ENCODE measurements around the gene GLI2.

Gene GLI2

GRCh38 chr2:120737340-120738101, 1.9 kb downstream of the GLI2 start (continued):
- 0 out of 2 replicates have a peak, but pooled peaks have one; percentile 30 for TF ChIP-seq ZNF561 (tag by site-specific recombination; IDR thresholded peaks at IDR 0.05; ENCODE audit: borderline replicate concordance)
- no peak for TF ChIP-seq ZNF747 (tag by site-specific recombination; IDR thresholded peaks at IDR 0.05)
- TF ChIP-seq ZNF391 (tag by site-specific recombination; IDR thresholded peaks at IDR 0.05; ENCODE audit: borderline replicate concordance, low read depth): no peak
- TF ChIP-seq, protein P1, sequence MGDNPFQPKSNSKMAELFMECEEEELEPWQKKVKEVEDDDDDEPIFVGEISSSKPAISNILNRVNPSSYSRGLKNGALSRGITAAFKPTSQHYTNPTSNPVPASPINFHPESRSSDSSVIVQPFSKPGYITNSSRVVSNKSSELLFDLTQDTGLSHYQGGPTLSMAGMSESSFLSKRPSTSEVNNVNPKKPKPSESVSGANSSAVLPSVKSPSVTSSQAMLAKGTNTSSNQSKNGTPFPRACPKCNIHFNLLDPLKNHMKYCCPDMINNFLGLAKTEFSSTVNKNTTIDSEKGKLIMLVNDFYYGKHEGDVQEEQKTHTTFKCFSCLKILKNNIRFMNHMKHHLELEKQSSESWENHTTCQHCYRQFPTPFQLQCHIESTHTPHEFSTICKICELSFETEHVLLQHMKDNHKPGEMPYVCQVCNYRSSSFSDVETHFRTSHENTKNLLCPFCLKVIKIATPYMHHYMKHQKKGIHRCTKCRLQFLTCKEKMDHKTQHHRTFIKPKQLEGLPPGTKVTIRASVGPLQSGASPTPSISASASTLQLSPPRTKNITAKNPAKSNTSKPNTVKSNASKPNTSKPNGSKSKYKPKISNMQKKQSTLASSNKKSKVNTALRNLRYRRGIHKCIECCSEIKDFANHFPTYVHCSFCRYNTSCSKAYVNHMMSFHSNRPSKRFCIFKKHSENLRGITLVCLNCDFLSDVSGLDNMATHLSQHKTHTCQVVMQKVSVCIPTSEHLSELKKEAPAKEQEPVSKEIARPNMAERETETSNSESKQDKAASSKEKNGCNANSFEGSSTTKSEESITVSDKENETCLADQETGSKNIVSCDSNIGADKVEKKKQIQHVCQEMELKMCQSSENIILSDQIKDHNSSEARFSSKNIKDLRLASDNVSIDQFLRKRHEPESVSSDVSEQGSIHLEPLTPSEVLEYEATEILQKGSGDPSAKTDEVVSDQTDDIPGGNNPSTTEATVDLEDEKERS (tag by site-specific recombination; IDR thresholded peaks at IDR 0.05): no peak
- TF ChIP-seq ZIC2 (tag by site-specific recombination; IDR thresholded peaks at IDR 0.05): peak; percentile 60; the same call in 1 of the 2 replicates
- TF ChIP-seq MYNN (tag by site-specific recombination; IDR thresholded peaks at IDR 0.05; ENCODE audit: borderline replicate concordance): peak; percentile 84; the same call in 1 of the 2 replicates
- TF ChIP-seq, protein P2, sequence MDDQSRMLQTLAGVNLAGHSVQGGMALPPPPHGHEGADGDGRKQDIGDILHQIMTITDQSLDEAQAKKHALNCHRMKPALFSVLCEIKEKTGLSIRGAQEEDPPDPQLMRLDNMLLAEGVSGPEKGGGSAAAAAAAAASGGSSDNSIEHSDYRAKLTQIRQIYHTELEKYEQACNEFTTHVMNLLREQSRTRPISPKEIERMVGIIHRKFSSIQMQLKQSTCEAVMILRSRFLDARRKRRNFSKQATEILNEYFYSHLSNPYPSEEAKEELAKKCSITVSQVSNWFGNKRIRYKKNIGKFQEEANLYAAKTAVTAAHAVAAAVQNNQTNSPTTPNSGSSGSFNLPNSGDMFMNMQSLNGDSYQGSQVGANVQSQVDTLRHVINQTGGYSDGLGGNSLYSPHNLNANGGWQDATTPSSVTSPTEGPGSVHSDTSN (CRISPR knock-in tag; IDR thresholded peaks at IDR 0.05): no peak
- no peak for TF ChIP-seq ZNF132 (tag by site-specific recombination; IDR thresholded peaks at IDR 0.05; ENCODE audit: borderline replicate concordance)
- no peak for TF ChIP-seq ZFP41 (tag by site-specific recombination; IDR thresholded peaks at IDR 0.05; ENCODE audit: borderline replicate concordance)

- CTCF ChIA-PET: interaction anchor here (0.8 kb wide), 1 partner anchor 51 kb away, joined by 3 read pairs; no protein-coding TSS in a partner anchor
- H3K27ac ChIP-seq (ENCODE audit: extremely low read depth, low read depth, low read length): peak overlapping the region; percentile 93
These were observed 2.4 kb downstream of the GLI2 start for GRCh38 chr2:120738117-120738516.

GRCh38 chr2:120738786-120739437, 3.2 kb downstream of the GLI2 start:
- H3K4me3 ChIP-seq (ENCODE audit: low read depth, low read length): no peak overlapping the region
- CTCF ChIA-PET: interaction anchor here (0.6 to 0.9 kb wide), 3 partner anchors 289 to 392 kb away, joined by 3 to 4 read pairs (median 3); no protein-coding TSS in a partner anchor
- H3K9me3 ChIP-seq (ENCODE audit: control insufficient read depth, insufficient read depth, low read depth, low read length): no peaks in the 10 kb centered on the region
- peaks cover 31% of the 10 kb centered on the region for H3K4me1 ChIP-seq (ENCODE audit: control insufficient read depth, insufficient read depth, low read length)
- POLR2A ChIA-PET: no interaction called here
- no peak overlapping the region; the same call in 1 of the 2 replicates for H3K27ac ChIP-seq (ENCODE audit: extremely low read depth, low read depth, low read length)
- no peak for TF ChIP-seq ZNF239 (tag by site-specific recombination; IDR thresholded peaks at IDR 0.05)
- no peak for TF ChIP-seq ZNF354C (tag by site-specific recombination; IDR thresholded peaks at IDR 0.05; ENCODE audit: borderline replicate concordance, low read depth)
- TF ChIP-seq ZNF549 (tag by site-specific recombination; IDR thresholded peaks at IDR 0.05): no peak
- TF ChIP-seq ZNF670 (tag by site-specific recombination; IDR thresholded peaks at IDR 0.05; ENCODE audit: low read depth): no peak
- no peak for TF ChIP-seq ZSCAN23 (tag by site-specific recombination; IDR thresholded peaks at IDR 0.05)
- H3K36me3 ChIP-seq (ENCODE audit: control insufficient read depth in 2 of 2, insufficient read depth in 1 of 2, low read length in 2 of 2): no peaks in the 10 kb centered on the region

More at GRCh38 chr2:120738117-120738516, 2.4 kb downstream of the GLI2 start:
- Histone ChIP-seq H3K36me3 (ENCODE audit: control insufficient read depth in 2 of 2, insufficient read depth in 1 of 2, low read length in 2 of 2) (no peaks in the 10 kb centered on the region), H3K4me3 (ENCODE audit: low read depth, low read length) (no peak overlapping the region), H3K9me3 (ENCODE audit: control insufficient read depth, insufficient read depth, low read depth, low read length) (no peaks in the 10 kb centered on the region), H3K4me1 (ENCODE audit: control insufficient read depth, insufficient read depth, low read length) (peaks cover 31% of the 10 kb centered on the region)
- peak; percentile 6; the same call in 1 of the 2 replicates for TF ChIP-seq ZNF335 (tag by site-specific recombination; conservative IDR thresholded peaks at IDR 0.05)
- TF ChIP-seq GLI4 (tag by site-specific recombination; IDR thresholded peaks at IDR 0.05): no peak
- POLR2A ChIA-PET: interaction anchor here (1.0 to 2.4 kb wide), 7 partner anchors 27 to 337 kb away, joined by 4 to 11 read pairs (median 8); no protein-coding TSS in a partner anchor
